HG03039 (cell line): ENCODE data around the gene ARHGDIG.

ENCODE experiments used
- ATAC-seq: cut with Tn5 transposase; IDR thresholded peaks from one replicate; pipeline ENCODE4 v1.9.1; 2021; ENCODE audit warnings: mild to moderate bottlenecking, moderate library complexity; ENCODE audit not compliant: unreplicated experiment

Gene ARHGDIG

GRCh38 chr16:293043-293775, 12.8 kb downstream of the ARHGDIG start:
- no peak for ATAC-seq

DNA sequence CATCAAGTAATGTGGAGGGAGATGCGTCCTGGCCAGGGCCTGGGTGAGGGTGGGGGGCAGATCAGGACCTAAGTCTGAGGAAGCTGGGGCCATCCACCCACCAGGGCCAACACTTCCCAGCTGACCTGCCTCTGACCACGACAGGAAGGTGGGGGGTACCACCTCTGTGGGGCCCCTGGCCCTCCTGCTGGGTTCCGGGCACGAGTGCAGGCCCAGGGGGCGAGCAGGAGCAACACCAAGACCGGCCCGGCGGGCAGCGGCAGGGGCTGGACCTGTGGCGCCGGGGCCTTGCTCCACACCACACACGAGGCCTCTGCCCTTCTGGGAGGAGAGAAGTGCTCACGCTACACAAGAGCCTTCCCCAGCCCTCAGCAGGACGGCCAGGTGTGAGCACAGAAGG, 15.9 kb downstream of the ARHGDIG start:
- ATAC-seq, result no peak

DNA sequence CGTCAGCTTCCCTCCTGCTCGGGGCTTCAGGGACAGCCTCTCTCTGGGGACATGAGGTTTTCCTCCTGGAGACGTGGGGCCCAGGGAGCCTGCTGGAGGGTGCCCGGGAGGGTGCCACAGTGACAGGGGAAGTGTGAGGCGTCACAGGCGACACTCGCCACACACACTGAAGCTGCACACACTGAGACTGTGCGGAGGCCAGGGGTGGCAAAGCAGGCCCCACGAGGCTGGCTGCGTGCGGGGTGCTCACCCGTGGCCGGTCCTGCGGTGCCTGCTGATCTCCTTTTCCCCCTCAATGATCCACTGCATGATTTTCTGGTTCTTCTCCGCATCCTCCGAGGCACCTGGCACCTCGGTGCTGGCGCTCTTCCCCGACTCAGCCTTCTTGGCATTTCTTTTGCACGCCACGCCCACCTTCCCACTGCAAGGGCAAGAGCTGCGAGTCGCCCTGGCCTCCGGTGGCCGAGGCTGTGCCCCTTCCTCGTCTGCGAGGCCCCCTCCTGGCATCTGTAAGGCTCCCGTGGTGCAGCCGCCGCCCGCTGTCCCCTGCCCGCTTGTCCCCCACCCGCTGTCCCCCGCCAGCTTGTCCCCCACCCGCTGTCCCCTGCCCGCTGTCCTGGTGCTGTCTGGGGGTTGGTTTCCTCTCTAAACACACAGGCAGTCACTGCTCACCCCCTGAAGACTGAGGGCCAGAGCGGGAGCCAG, 16.6 kb downstream of the ARHGDIG start:
- no peak for ATAC-seq

DNA sequence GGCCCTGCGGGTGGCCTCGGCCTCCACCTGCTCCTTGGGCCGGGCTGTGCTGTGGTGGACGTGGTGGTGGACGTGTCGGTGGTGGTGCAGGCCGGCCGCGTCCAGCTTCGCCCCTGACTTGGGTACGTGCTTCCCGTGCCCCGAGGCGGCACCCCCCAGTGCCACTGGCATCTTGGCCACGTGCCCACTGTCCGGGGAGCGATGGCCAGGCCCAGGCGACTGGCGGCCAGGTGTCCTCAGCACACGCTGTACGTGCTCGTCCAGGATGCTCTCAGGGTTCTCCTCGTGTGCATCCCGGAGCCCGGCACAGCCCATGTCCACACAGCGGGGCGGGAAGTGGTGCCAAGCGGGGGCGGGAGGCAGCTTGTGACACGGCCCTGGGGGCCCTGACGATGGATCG, 17.4 kb downstream of the ARHGDIG start:
- ATAC-seq, result no peak

DNA sequence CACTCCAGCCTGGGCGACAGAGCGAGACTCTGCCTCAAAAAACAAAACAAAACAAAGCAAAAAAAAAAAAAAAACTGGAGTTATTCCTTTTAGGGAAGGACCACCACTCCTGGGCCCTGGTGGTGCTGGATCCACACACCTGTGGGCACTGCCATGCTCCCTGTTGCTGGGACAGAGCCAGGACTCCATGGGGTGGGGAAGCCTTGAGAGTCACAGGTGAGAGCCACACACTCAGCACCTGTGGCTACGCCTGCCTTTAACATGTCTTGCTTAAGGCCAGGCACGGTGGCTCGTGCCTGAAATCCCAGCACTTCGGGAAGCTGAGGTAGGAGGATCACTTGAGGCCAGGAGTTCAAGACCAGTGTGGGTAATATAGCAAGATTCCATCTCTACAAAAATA, 20.8 kb downstream of the ARHGDIG start:
- ATAC-seq, result no peak

- no peak for ATAC-seq
Observed at GRCh38 chr16:301950-302349, 21.6 kb downstream of the ARHGDIG start.

- no peak for ATAC-seq
Observed at GRCh38 chr16:303760-304505, 23.5 kb downstream of the ARHGDIG start.

- no peak for ATAC-seq
Observed at GRCh38 chr16:305916-306626, 25.7 kb downstream of the ARHGDIG start.

- no peak for ATAC-seq
Observed at GRCh38 chr16:306911-307370, 26.6 kb downstream of the ARHGDIG start.

DNA sequence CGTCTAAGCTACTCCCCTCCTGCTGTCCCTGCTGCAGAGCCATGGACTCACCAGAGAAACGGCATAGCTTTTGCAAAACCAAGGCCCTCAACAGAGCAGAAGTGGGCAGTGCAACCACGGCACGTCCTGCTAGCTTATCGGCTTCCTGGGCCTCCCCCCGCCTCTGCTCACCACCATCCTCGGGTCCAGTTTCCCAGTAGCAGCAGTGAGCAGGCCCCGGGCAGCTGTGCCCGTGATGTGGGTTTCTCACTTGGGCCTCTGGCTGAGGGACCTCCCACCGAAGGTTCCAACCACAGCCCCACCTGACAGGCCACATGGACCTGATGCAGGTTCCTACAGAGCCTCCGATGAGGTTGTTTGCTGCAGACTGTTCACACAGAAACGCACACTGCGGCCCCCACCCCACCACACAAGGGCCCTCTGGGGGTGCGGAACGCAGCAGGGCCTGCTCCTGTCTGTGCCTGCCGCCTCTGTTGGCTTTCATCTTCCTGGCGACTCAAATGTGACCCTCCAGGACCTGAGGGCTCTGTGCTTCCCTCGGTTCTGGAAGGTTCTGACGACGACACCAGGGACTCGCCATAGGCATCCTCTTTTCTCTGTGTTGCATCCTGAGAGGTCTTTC, 27.4 kb downstream of the ARHGDIG start:
- no peak for ATAC-seq

- no peak for ATAC-seq
Observed at GRCh38 chr16:309476-309875, 29.1 kb downstream of the ARHGDIG start.

DNA sequence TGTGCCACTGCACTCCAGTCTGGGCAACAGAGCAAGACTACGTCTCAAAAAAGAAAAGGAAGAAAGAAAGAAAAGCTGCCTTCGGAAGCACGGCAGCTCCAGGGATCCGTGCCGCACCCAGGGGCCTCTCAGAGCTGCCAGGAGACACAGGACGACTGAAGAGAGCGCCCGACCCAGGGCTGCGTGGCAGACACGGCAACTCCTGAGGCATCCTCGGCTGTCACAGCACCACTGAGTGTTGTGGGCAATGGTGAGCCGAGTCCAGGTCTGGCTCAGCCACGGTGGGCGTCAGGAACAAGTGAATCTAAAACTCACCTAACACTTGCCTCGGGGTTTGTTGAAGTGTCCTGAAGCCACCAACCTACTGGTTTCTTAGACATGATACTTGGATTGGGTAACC, 31.3 kb downstream of the ARHGDIG start:
- no peak for ATAC-seq

DNA sequence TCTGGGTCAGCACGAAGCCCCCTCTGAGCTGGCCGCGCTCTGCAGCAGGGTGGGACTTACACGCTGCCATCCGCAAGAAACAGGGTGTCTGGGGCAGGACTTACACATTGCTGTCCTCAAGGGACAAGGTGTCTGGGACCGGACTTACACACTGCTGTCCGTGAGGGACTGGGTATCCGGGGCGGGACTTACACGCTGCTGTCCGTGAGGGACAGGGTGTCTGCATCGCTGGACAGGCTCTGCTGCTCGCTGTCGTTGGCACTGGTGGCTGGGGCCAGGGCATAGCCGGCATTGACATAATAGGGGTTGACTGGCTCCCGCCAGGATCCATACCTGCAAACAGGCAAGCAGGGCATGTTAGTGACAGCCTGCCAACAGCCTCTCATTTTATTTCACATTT, 34.0 kb downstream of the ARHGDIG start:
- ATAC-seq, result no peak

GRCh38 chr16:314795-315299, 34.5 kb downstream of the ARHGDIG start:
- no peak for ATAC-seq

DNA sequence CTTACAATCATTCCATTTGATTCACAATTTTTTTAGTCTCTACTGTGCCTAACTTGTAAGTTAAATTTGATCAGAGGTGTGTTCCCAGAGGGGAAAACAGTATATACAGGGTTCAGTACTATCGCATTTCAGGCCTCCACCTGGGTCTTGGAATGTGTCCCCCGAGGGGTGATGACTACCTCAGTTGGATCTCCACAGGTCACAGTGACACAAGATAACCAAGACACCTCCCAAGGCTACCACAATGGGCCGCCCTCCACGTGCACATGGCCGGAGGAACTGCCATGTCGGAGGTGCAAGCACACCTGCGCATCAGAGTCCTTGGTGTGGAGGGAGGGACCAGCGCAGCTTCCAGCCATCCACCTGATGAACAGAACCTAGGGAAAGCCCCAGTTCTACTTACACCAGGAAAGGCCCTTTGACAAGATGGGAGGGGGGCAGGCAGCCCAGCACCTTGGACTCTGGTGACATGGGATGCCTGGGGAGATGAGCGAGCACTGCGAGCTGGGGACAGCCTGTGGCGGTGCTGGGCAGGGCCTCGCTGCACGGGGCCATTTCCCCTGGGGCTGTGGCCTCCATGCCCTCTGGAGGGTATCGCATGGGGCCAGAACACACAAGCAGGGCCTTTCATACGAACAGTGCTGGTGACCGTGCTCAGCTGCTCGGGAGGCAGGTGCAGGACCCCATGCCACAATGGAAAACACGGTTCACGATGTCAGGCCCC, 36.5 kb downstream of the ARHGDIG start:
- ATAC-seq, result no peak

DNA sequence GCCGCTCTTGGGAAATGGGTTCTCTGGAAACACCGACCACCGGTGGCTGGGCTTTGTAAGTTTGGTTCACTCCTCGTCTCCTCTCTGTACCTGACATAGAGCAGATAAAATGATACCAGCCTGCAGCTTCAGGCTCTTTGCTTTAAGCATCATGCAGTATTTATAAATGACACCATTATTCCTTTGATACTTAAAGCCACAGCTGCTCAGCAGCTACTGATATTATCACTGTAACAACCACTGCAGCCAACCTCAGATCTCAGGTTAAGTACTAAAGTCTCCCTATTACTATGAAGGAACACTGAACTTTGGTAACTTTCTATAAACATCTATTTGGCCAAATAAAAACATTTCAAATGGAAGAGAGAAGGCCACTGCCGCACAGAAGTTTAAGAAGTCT, 37.2 kb downstream of the ARHGDIG start:
- no peak for ATAC-seq

DNA sequence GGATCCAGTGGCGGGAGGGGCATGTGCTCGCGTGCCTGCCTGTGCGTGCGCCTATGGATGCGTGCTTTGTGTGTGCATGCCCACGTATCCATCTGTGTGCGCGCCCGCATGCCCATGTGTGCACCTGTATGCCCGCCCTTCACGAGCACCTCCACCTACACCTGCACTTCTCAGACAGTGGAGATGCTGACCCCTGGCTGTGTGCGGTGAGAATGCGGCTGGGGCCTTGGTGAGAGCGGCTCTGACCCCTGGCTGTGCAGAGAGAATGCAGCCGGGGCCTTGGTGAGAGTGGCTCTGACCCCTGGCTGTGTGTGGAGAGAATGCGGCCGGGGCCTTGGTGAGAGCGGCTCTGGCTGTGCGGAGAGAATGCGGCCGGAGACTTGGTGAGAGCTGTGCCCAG, 38.2 kb downstream of the ARHGDIG start:
- ATAC-seq, result no peak

DNA sequence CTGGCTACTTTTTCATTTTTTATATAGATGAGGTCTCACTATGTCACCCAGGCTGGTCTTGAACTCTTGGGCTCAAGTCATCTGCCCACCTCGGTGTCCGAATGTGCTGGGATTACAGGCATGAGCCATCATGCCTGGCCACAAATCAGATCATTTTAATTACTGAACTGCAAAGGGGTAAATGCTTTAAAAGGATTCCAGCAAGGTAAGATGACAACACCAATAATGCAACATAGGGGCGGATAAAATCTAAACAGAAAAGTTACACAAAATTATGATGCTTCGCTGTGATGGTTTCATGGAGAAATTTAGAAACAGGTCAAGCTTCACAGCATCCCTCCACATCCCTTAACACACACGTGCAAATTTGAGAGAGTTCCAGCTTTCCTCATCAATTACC, 39.8 kb downstream of the ARHGDIG start:
- no peak for ATAC-seq

GRCh38 chr16:321532-321931, 41.1 kb downstream of the ARHGDIG start:
- no peak for ATAC-seq
